HG03457 (cell line): Measurements from ENCODE around the gene KRT3.

Source experiments
- ATAC-seq: cut with Tn5 transposase; IDR thresholded peaks from one replicate; pipeline ENCODE4 v1.9.1; 2021; ENCODE audit warnings: moderate number of reproducible peaks; ENCODE audit not compliant: unreplicated experiment

The KRT3 gene

GRCh38 chr12:52815161-52815560 is 19.2 kb upstream of the KRT3 start:
- ATAC-seq = no peak

GRCh38 chr12:52814710-52815155 is 18.8 kb upstream of the KRT3 start:
- ATAC-seq = no peak

GRCh38 chr12:52813885-52814709 is 18.2 kb upstream of the KRT3 start, which contains the start of gene KRT4:
TSS of gene KRT4 (minus strand) at chr12:52814116. CDS start at chr12:52814058, 58 bp downstream.
- no peak for ATAC-seq

GRCh38 chr12:52813203-52813819 is 17.4 kb upstream of the KRT3 start:
- ATAC-seq = no peak

GRCh38 chr12:52812749-52813148 is 16.8 kb upstream of the KRT3 start:
- no peak for ATAC-seq

- no peak for ATAC-seq
Measured at GRCh38 chr12:52812073-52812400, 16.1 kb upstream of the KRT3 start.

- no peak for ATAC-seq
Measured at GRCh38 chr12:52811191-52812072, 15.5 kb upstream of the KRT3 start.

- ATAC-seq = no peak
Measured at GRCh38 chr12:52810554-52810953, 14.6 kb upstream of the KRT3 start.

GRCh38 chr12:52809166-52809565 is 13.2 kb upstream of the KRT3 start:
- ATAC-seq = no peak

- ATAC-seq = no peak
Measured at GRCh38 chr12:52808573-52809160, 12.8 kb upstream of the KRT3 start.

- ATAC-seq = no peak
Measured at GRCh38 chr12:52807544-52808470, 11.9 kb upstream of the KRT3 start.

- no peak for ATAC-seq
Measured at GRCh38 chr12:52806821-52807543, 11.1 kb upstream of the KRT3 start.

GRCh38 chr12:52806169-52806811 is 10.4 kb upstream of the KRT3 start:
- no peak for ATAC-seq

GRCh38 chr12:52805739-52806138 is 9.8 kb upstream of the KRT3 start:
- ATAC-seq = no peak

GRCh38 chr12:52805000-52805399 is 9.1 kb upstream of the KRT3 start:
- ATAC-seq = no peak

- ATAC-seq = no peak
Measured at GRCh38 chr12:52802442-52802841, 6.5 kb upstream of the KRT3 start.

GRCh38 chr12:52801773-52802172 is 5.9 kb upstream of the KRT3 start:
- no peak for ATAC-seq

GRCh38 chr12:52800259-52800917 is 4.5 kb upstream of the KRT3 start:
- ATAC-seq = no peak
